ENCODE data around the gene ZCCHC10. TPM values are rescaled to one million over a fixed set of nuclear protein-coding genes. Genes with fewer than 3 reads are reported as not detected.
A peak's percentile ranks its signal among the peaks of the same experiment; 100 is the strongest.
"Not testable (repeated sequence)": the region's sequence is repeated elsewhere in the genome, so short reads cannot be mapped to it uniquely, and the experiment has no call there.

ZCCHC10 gene
- total RNA-seq, 1 donor from 2014 or later: 17.0 TPM

DNA sequence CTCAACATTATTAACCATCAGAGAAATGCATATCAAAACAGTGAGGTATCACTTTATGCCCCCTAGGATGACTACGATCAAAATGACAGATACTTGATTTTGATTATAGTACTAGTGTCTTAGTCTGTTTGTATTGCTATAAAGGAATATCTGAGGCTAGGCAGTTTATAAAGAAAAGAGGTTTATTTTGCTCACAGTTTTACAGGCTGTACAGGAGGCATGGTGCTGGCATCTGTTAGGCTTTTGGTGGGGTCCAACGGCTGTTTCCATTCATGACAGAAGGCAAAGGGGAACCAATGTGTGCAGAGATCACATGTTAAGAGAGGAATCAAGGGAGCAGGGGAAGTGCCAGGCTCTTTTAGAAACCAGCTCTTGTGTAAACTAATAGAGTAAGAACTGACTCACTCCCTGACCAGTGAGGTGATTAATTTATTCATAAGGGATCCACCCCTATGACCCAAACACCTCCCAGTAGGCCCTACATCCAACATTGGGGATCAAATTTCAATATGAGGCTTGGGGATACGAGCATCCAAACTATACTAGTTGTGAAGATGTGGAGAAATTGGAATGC, 46.9 kb downstream of the ZCCHC10 start:
- no peaks in the 10 kb centered on the region for H3K27me3 ChIP-seq
- no peaks in the 10 kb centered on the region for H3K9me3 ChIP-seq
- TF ChIP-seq, protein P1, sequence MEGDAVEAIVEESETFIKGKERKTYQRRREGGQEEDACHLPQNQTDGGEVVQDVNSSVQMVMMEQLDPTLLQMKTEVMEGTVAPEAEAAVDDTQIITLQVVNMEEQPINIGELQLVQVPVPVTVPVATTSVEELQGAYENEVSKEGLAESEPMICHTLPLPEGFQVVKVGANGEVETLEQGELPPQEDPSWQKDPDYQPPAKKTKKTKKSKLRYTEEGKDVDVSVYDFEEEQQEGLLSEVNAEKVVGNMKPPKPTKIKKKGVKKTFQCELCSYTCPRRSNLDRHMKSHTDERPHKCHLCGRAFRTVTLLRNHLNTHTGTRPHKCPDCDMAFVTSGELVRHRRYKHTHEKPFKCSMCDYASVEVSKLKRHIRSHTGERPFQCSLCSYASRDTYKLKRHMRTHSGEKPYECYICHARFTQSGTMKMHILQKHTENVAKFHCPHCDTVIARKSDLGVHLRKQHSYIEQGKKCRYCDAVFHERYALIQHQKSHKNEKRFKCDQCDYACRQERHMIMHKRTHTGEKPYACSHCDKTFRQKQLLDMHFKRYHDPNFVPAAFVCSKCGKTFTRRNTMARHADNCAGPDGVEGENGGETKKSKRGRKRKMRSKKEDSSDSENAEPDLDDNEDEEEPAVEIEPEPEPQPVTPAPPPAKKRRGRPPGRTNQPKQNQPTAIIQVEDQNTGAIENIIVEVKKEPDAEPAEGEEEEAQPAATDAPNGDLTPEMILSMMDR (IDR thresholded peaks at IDR 0.05): no peak
- H3K36me3 ChIP-seq: no peaks in the 10 kb centered on the region
- ATAC-seq: peak; percentile 89
- DNase-seq: no peak
- intact Hi-C loops (cut with DNase I): no loop called here
- no peak overlapping the region for H3K4me3 ChIP-seq
- no peak overlapping the region for H3K27ac ChIP-seq
- H3K4me1 ChIP-seq: no peaks in the 10 kb centered on the region

GRCh38 chr5:132976852-132977251, 49.5 kb downstream of the ZCCHC10 start:
- no peaks in the 10 kb centered on the region for H3K4me1 ChIP-seq
- ATAC-seq: no peak
- no peak overlapping the region for H3K4me3 ChIP-seq
- H3K27ac ChIP-seq: no peak overlapping the region
- H3K9me3 ChIP-seq: no peaks in the 10 kb centered on the region
- no peaks in the 10 kb centered on the region for H3K27me3 ChIP-seq
- TF ChIP-seq, protein P1 (IDR thresholded peaks at IDR 0.05): no peak
- intact Hi-C loops (cut with DNase I): no loop called here
- no peak for DNase-seq
- no peaks in the 10 kb centered on the region for H3K36me3 ChIP-seq

DNA sequence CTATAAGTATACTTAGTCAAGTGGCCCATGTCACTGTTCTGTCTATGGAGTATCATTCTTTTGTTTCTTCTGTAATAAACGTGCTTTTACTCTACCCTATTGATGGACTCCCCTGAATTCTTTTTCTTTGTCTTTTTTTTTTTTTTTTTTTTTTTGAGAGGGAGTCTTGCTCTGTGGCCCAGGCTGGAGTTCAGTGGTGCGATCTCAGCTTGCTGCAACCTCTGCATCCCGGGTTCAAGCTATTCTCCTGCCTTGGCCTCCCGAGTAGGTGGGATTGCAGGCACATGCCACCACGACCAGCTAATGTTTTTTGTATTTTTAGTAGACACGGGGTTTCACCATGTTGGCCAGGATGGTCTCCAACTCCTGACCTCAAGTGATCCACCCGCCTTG, 53.9 kb downstream of the ZCCHC10 start:
- H3K27ac ChIP-seq; intact Hi-C loops (cut with DNase I); H3K4me1 ChIP-seq; DNase-seq; ATAC-seq; H3K27me3 ChIP-seq; H3K9me3 ChIP-seq; H3K36me3 ChIP-seq; H3K4me3 ChIP-seq: not testable (repeated sequence)

- Histone ChIP-seq H3K4me3 (no peak overlapping the region), H3K27me3 (no peaks in the 10 kb centered on the region), H3K9me3 (no peaks in the 10 kb centered on the region), H3K36me3 (no peaks in the 10 kb centered on the region), H3K27ac (no peak overlapping the region), H3K4me1 (no peaks in the 10 kb centered on the region)
- intact Hi-C loops (cut with DNase I): no loop called here
- ATAC-seq: no peak
- TF ChIP-seq, protein P1 (IDR thresholded peaks at IDR 0.05): no peak
- no peak for DNase-seq
Observed at GRCh38 chr5:132971483-132972435, 54.6 kb downstream of the ZCCHC10 start.

- ATAC-seq (no peak), DNase-seq (no peak)
- Histone ChIP-seq H3K4me1 (peaks cover 21% of the 10 kb centered on the region), H3K27ac (no peak overlapping the region), H3K9me3 (no peaks in the 10 kb centered on the region), H3K27me3 (no peaks in the 10 kb centered on the region), H3K4me3 (no peak overlapping the region), H3K36me3 (no peaks in the 10 kb centered on the region)
- intact Hi-C loops (cut with DNase I): no loop called here
- TF ChIP-seq, protein P1 (IDR thresholded peaks at IDR 0.05): no peak
Observed at GRCh38 chr5:132965120-132965519, 61.2 kb downstream of the ZCCHC10 start.

All from upper lobe of right lung (tissue), 1 donor.